GM23248 (cell line): ENCODE data around the gene DIP2C.

Experiments used
- EZH2 ChIP-seq: fragments of 200-600 bp; sonication (generic); IDR thresholded peaks from 2 replicates; pipeline ENCODE4 v1.6.1; 2018; ENCODE audit warnings: antibody characterized with exemption, mild to moderate bottlenecking; ENCODE audit not compliant: insufficient read depth, poor library complexity, severe bottlenecking
- EZH2phosphoT487 ChIP-seq: fragments of 200-600 bp; sonication (generic); IDR thresholded peaks from 2 replicates; pipeline ENCODE4 v1.6.1; 2018; ENCODE audit warnings: antibody characterized with exemption, moderate library complexity, mild to moderate bottlenecking, low read depth; ENCODE audit not compliant: insufficient read depth

DNA sequence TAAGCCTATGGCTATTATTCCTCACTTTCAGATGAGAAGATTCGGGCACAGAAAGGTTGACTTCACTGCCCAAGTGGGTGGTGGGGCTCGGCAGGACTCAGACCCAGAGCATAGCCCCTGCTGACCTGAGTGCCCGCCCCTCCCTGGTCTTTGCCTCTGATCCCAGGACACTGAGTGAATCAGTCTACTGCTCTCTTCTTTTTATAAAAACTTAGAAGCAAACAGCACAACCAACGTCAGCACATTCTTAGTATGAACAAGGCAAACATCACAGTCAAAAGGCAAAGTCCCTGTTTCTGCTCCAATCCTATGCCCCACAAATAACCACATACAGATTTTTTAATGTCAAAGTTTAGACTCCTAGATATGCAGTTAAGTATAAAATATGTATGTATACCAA lies 316.5 kb downstream of the DIP2C start:
- no peak for TF ChIP-seq EZH2phosphoT487
- no peak for TF ChIP-seq EZH2
